Stimulated activated CD8-positive, alpha-beta memory T cell treated with anti-CD3 and anti-CD28 coated beads, Interleukin-12 subunit alpha, Interleukin-12 subunit beta, amount 100 ng/mL, for 4 hours (primary cell): ENCODE data around the gene SPACA4.

Experiments used
- DNase-seq: peaks from one replicate; pipeline ENCODE4 v3.0.0-alpha.2; 2020; ENCODE audit warnings: low read depth

SPACA4 gene

DNA sequence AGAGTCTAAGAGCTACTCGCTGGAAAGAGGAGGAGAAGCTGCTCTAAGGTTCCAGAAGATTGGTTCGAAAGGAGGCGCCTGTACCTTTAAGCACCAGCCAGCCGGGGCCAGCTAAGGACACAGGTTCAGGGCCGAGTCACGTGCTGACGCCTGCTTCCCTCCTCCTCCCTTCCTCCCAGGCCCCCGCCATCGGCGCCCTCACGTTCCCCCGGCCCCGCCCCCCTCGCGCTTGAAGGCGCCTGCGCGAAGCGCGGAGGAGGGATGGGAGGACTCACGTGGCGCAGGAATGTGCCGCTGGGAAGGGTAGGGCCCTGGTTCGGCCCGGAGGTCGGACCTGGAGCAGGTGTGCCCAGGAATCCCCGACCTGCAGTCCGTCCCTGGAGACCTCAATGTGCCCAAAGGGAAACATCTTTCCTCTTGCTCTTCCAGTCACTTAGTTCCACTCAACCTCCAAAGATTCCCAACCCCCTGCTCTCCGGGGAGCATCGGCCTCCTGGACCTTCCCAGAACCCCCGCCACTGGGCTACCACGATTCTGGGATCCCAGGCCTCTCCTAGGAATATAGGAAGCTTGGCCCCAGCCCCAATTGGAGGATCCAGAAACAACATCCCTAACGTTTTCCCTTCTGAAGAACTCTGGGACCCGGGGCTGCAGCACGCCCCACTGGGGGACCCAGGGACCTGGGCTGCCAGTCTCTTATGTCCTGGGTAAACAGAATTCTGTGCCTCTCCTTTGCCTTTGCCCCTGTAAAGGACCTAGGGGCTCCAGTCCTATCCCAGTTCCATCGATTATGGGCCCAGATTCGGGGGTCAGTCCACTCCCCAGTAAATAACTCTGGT lies 28.1 kb downstream of the SPACA4 start:
- DNase-seq, result peak; percentile 84

- peak; percentile 66 for DNase-seq
Observed at GRCh38 chr19:48635263-48635965, 28.9 kb downstream of the SPACA4 start.

- DNase-seq, result no peak
Observed at GRCh38 chr19:48635966-48636858, 29.7 kb downstream of the SPACA4 start.

- DNase-seq, result no peak
Observed at GRCh38 chr19:48636859-48637448, 30.4 kb downstream of the SPACA4 start, which contains the start of gene DBP. Gene DBP, minus strand, starts transcription at chr19:48637379. Its CDS starts 385 bp downstream, at chr19:48636994.

- DNase-seq, result peak; percentile 99
Observed at GRCh38 chr19:48637449-48637947, 31.0 kb downstream of the SPACA4 start.

DNA sequence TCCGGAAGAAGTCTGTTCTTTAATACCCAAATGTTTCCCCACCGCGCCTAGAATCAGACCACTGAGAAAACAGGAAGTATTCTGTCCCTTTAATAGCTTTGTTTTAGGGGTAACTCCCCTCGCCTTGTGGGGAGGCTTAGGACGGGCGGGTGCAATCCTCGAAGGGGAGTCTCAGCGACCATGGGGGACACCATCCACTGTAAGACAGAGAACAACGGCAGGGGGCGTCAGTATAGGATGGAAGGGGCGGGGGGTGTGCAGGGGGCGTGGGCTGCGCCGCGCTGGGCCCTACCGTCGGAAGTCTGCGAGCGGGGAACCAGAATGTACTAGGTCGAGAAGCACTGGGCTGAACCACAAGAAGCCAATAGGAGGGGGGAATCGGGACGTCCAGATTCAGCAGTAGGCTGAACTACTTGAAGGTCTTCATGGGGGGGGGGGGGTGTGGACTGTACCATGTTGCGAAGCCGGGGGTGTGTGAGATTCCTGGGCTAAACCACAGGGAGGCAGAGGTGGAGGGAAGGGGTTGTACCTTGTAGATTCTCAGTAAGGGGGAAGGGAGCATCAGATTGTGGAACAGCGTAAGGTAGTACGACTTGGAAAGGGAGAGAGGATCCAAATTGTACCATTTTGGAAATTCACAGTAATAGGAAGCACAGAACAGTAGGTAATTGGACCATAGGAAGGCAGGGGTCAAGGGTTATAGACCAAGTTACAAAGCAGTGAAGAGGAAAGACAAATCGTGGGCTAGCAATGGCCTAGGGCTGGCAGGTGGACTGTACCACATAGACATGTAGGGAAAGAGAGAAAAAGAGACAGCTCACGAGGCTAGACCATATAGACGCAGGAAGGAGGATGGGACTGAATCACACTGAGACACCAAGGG lies 31.6 kb downstream of the SPACA4 start:
- peak; percentile 66 for DNase-seq

GRCh38 chr19:48638831-48639381 lies 32.4 kb downstream of the SPACA4 start:
- no peak for DNase-seq

GRCh38 chr19:48639483-48640375 lies 33.2 kb downstream of the SPACA4 start:
- no peak for DNase-seq

GRCh38 chr19:48641850-48642249 lies 35.3 kb downstream of the SPACA4 start:
- no peak for DNase-seq

- DNase-seq, result no peak
Observed at GRCh38 chr19:48642862-48643261, 36.3 kb downstream of the SPACA4 start.

DNA sequence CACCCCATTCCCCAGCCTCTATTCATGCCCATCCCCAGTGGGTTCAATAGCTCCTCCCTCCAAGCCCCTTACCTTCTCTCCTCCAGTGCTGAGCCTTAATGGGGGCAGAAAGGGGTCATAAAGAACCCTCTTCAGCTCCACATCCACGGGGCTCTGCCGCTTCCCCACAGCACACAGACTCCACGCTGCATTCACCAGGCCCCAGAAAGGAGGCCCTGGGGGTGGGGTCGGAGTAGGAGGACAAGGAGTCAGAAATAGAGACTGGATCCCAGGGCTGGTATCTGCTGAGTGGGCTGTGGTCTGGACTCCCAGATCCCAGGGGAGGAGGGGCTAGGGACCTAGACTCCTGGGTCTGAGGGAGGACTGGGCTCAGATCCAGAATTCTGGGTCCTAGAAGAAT lies 37.8 kb downstream of the SPACA4 start:
- DNase-seq, result no peak

DNA sequence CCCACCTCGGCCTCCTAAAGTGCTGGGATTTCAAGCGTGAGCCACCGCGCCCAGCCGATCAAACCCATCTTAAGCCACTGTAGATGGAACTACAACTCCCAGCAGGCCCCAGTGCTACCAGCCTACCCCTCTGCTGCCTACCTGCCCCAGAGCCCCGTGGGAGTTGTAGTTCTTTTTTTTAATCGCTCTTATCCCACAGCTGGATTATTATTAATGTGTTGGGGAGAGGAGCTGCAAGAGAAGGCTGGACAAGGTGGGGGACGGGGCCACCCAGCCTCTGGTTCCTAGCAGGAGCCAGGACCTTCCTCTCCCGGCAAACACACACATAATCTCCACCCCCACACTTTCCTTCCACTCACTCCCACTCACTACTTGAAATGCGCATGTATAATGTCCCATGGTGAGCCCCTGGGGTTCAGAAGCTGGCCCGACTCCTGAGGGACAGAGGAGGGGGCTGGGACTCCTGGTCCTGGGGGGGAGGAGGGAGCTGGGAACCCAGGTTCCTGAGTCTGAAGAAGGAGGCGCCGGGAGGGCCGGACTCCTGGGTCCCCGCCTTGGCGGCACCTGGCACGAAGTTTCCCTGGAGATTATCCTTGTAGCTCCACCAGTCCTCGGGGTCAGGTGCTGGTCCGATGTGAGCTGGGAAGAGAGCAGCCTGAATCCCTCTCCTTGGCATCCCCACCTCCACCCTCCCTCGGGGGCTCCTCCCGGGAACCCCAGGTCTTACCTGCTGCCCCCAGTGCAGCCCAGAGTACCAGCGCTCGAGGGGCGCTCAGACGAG lies 38.5 kb downstream of the SPACA4 start:
- DNase-seq, result no peak

- DNase-seq, result no peak
Observed at GRCh38 chr19:48645620-48646000, 39.1 kb downstream of the SPACA4 start.

DNA sequence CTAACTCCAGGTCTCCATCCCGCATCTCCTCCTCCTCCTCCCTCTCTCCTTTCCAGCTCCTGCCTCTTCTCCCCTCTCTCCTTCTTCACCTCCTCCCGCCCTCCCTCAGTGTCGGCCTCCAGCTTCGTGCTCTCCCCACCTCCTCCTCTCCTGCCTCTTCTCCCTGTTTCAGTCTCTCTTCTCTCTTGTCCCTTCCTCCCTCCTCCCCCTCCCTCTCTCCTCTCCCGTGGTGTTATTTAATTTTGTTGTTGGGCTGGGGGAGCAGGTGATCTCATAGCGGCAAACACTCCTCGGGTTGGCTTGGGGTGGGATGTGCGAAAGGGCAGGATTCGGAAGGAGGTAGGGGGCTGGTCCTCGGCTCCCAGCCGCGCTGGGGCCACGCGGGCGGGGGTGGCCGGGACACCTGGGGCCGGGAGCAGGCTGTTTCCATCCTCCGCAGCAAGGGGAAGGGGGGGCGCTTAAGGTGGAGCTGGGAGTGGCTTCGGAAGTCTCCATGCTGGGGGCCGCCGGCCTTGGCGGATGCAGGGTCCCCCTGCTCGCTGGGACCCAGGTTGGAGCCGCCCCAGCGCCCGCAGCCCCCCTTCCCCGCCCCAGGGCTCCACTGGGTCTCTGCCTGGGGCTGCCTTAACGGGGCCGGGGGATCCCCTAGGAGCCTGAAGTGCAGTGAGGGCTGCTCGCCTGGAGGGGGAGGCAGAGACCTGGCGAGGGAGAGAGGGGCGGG lies 39.6 kb downstream of the SPACA4 start, which contains the start of gene CA11:
TSS of gene CA11 (minus strand) at position 187 of the 721 bp plus-strand sequence. CDS start 555 bp downstream, outside the sequence.
- DNase-seq, result peak; percentile 87

DNA sequence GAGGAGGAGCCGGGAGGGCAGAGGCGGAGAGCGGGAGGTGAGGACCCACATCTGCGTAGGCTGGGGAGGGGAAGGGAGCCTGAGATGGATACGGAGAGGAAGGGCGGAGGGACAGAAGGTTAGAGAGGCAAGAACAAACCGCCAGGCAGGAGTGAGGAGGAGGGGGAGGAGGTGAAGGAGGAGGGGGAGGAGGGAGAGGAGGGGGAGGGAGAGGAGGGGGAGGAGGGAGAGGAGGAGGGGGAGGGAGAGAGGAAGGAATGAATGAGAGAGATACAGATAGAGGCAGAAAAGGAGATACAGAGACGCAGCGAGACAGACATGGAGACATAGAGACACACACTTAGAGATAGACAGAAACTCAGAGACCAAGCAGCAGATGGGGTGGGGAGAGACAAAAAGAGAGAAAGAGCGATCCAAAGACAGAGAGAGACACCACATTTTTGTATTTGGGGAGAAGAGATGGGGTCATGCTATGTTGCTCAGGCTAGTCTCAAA lies 40.2 kb downstream of the SPACA4 start:
- DNase-seq, result no peak

GRCh38 chr19:48648134-48648533 lies 41.6 kb downstream of the SPACA4 start:
- no peak for DNase-seq

DNA sequence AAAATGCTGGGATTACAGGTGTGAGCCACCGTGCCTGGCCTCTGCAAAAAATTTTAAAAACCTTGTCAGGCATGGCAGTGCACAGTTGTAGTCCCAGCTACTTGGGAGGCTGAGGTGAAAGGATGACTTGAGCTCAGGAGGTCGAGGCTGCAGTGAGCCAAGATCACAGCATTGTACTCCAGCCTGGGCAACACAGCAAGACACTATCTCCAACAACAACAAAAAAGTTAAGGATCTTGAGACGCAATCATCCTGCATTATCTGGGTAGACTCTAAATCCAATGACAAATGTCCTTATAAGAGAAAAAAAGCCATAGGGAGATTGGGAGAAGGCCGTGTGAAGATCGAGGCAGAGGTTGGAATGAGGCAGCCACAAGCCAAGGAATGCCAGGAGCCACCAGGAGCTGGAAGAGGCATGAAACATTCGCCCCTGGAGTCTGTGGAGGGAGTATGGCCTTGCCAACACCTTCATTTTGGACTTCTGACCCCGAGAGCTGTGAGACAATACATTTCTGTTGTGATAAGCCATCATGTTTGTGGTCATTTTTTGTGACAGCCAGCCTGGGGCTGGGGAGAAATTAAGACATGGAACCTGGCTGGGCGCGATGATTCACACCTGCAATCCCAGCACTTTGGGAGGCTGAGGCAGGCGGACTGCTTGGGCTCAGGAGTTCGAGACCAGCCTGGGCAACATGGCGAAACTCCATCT lies 44.6 kb downstream of the SPACA4 start:
- DNase-seq, result no peak
